ENCODE measurements around the gene KCNG3.
"Not testable (repeated sequence)": the region's sequence is repeated elsewhere in the genome, so short reads cannot be mapped to it uniquely, and the experiment has no call there.

KCNG3 gene

DNA sequence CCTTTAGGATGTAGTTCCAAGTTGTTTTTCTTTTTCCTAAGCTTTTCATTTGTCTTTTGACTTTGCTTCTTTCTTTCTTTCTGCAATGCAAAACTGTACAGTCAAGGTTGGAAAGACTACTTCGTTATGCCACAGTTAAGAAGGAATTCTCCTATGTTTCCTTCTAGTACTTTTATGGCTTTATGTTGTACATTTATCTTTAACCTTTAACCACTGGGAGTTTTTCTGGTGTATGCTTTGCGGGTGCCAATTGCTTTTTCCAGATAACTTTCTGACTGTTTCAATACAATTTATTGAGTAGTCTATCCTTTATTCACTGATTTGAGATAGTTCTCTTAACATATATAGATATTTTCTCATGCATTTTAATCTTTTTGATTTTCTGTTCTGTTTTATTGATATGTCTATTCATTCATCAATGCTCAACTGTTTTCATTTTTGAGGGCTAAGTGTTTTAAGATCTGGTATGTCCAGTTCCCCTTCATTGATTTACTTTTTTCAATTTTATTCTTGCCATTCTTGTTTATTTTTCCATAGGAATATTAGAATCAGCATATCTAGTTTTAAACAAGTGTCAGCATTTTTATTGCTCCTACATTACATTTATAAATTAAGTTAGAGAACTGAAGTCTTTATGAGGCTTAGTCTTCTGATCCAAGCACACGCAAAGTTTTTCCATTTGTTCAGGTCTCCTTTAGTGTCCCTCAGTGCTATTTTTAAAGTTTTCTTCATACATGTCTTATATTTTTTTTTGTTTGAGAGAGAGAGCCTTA is 82.9 kb downstream of the KCNG3 start:
- TF ChIP-seq CTCF (IDR thresholded peaks at IDR 0.05; ENCODE audit: low read depth, low read length): no peak
- DNase-seq (ENCODE audit: extremely low read depth, low read depth): no peak

- DNase-seq (ENCODE audit: extremely low read depth, low read depth): no peak
- TF ChIP-seq CTCF (IDR thresholded peaks at IDR 0.05; ENCODE audit: low read depth, low read length): no peak
These were observed 85.8 kb downstream of the KCNG3 start for GRCh38 chr2:42408009-42408408.

DNA sequence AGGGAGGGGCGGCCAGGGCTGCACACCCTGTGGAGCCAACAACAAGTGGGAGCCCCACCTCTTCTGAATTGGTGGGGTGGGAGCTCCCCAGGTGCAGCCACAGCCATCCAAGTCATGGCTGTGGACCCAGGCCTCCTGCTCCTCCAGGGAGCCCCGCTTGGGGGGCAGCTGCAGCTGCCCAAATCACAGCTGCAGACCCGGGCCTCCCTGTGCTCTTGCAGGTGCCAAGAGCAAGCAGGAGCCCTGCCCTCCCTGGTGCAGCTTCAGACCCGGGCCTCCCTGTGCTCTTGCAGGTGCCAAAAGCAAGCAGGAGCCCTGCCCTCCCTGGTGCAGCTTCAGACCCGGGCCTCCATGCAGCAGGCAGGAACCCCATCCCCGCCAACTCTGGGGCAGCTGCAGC is 86.3 kb downstream of the KCNG3 start:
- no peak for TF ChIP-seq CTCF (IDR thresholded peaks at IDR 0.05; ENCODE audit: low read depth, low read length)
- no peak for DNase-seq (ENCODE audit: extremely low read depth, low read depth)

DNA sequence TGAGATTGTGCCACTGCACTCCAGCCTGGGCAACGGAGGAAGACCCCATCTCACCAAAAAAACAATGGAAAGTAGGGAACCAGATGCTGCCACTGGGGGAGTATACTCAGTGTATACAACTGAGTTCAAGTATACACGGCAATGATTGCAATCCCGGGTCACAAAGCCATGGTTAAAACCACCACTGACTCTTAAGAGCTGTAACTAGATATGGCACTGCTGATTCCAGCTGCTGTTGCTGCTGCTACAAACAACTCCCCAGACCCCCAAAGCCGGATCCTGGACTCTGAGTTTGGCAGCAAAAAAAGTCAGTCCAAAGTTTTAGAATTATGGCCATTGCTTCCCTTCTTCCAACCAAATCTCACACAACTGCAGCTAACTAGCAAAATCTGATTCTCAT is 89.1 kb downstream of the KCNG3 start:
- no peak for DNase-seq (ENCODE audit: extremely low read depth, low read depth)
- no peak for TF ChIP-seq CTCF (IDR thresholded peaks at IDR 0.05; ENCODE audit: low read depth, low read length)

DNA sequence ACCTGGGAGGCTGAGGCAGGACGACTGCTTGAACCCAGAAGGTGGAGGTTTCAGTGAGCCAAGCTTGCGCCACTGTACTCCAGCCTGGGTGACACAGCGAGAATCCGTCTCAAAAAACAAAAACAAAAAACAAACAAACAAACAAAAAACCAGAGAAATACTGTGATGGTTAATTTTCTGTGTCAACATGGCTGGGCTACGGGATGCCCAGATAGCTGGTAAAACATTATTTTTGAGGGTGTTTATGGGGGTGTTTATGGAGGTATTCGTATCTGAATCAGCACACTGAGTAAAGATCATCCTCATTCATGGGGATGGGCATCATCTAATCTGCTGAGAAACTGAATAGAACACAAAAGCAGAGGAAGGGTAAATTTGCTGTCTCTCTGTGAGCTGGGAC is 92.0 kb downstream of the KCNG3 start:
- no peak for TF ChIP-seq CTCF (IDR thresholded peaks at IDR 0.05; ENCODE audit: low read depth, low read length)
- DNase-seq (ENCODE audit: extremely low read depth, low read depth): no peak

DNA sequence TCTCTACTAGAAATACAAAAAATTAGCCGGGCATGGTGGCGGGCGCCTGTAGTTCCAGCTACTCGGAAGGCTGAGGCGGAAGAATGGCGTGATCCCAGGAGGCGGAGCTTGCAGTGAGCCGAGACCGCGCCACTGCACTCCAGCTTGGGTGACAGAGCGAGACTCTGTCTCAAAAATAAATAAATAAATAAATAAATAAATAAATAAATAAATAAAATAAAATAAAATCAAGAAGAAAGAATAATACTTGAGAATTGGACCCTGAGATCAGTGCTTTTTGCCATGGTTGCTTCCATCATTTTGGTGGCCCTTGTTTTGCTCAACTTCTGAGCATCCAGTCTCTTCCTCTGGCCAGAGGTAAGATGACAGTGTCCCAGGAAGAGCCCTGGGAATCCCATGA is 95.7 kb downstream of the KCNG3 start:
- DNase-seq (ENCODE audit: extremely low read depth, low read depth): not testable (repeated sequence)

DNA sequence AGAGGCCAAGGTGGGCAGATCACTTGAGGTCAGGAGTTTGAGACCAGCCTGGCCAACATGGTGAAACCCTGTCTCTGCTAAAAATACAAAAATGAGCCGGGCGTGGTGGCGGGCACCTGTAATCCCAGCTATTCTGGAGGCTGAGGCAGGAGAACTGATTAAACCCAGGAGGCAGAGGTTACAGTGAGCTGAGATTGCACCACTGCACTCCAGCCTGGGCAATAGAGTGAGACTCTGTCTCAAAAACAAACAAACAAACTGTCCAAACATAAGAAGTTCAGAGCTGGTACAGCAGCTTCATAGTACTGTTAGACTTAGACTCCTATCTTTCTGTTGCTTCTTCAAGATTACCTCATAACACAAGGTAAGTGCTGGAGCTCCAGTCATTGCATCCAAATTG is 100.5 kb downstream of the KCNG3 start:
- DNase-seq (ENCODE audit: extremely low read depth, low read depth): not testable (repeated sequence)

- no peak for DNase-seq (ENCODE audit: extremely low read depth, low read depth)
- TF ChIP-seq CTCF (IDR thresholded peaks at IDR 0.05; ENCODE audit: low read depth, low read length): no peak
These were observed 101.6 kb downstream of the KCNG3 start for GRCh38 chr2:42392191-42392590.

All from AG09319 (cell line).